ENCODE data around the gene ELOVL3.

Gene ELOVL3

GRCh38 chr10:102229810-102230263, 3.7 kb downstream of the ELOVL3 start:
- Histone ChIP-seq H4K12ac (ENCODE audit: low read depth, low read length) (no peak overlapping the region), H3K4me1 (ENCODE audit: control insufficient read depth in 1 of 2, insufficient read depth in 2 of 2, low read length in 2 of 2) (peaks cover 20 to 28% of the 10 kb centered on the region in 2 experiments), H3K79me1 (ENCODE audit: low read length) (no peaks in the 10 kb centered on the region), H3K79me2 (ENCODE audit: control insufficient read depth, insufficient read depth, low read length, poor library complexity) (no peaks in the 10 kb centered on the region), H3K9me3 (ENCODE audit: insufficient read depth, low read depth, low read length) (peaks cover 5% of the 10 kb centered on the region), H3K4me3 (ENCODE audit: low read depth, low read length) (no peak overlapping the region), H3K23ac (ENCODE audit: low read length) (no peak overlapping the region), H3K27me3 (ENCODE audit: insufficient read depth, low read length) (peaks cover 46% of the 10 kb centered on the region), H2AK5ac (ENCODE audit: low read length) (no peak overlapping the region), H3K18ac (ENCODE audit: low read length) (no peak overlapping the region), H4K91ac (ENCODE audit: low read depth, low read length) (no peak overlapping the region), H2AFZ (ENCODE audit: insufficient read depth, low read length, poor library complexity) (no peak overlapping the region), H3K14ac (ENCODE audit: low read length) (no peak overlapping the region), H2BK120ac (ENCODE audit: insufficient read depth, low read length, poor library complexity) (no peak overlapping the region), H3K4ac (ENCODE audit: low read depth, low read length) (no peak overlapping the region), H3K36me3 (ENCODE audit: control insufficient read depth in 1 of 2, insufficient read depth in 2 of 2, low read length in 2 of 2) (no peaks in the 10 kb centered on the region), H3K4me2 (ENCODE audit: low read length) (peak overlapping the region; percentile 72), H3K9ac (ENCODE audit: low read length) (no peak overlapping the region), H4K8ac (ENCODE audit: low read depth, low read length) (no peak overlapping the region), H3K27ac (ENCODE audit: low read depth, low read length) (no peak overlapping the region), H2BK12ac (ENCODE audit: low read length) (no peak overlapping the region), H2BK5ac (ENCODE audit: low read depth, low read length, poor library complexity) (no peak overlapping the region)
- DNase-seq: peak; percentile 75 to 91
- no CpG with 5 or more reads among the region's 24 CpGs for WGBS (ENCODE audit: extremely low coverage, insufficient coverage, insufficient read length)

DNA sequence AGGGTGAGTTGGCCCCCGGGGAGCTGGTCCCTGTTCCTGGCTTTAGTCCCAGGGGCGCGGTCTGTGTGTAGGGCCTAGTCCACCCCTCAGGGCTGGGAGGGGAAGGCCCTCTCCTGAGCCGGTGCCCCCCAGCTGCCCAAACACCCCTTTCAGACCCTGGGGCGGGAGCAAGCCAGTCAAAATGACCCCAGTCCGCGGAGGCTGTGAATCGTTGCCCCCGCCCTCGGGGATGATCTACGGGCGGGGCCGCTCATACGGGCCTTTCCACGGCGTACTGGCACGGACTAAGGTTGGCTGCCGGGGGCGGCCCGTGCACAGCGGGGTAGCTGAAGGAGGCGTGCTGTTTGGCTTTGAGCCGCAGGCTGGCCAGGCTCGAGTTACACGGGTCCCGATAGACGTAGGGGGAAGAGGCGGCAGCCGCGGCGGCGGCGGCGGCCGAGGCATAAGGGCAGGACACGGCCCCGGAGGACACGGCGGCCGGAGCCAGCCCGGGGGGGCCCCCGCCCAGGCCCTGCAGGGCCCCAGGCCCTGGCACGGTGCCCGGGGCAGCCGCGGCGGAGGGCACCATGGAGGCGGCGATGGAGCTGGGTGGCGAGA, 4.3 kb downstream of the ELOVL3 start:
- Histone ChIP-seq H2BK12ac (ENCODE audit: low read length) (no peak overlapping the region), H4K12ac (ENCODE audit: low read depth, low read length) (no peak overlapping the region), H3K23ac (ENCODE audit: low read length) (no peak overlapping the region), H3K14ac (ENCODE audit: low read length) (no peak overlapping the region), H3K9ac (ENCODE audit: low read length) (no peak overlapping the region), H3K4me1 (ENCODE audit: control insufficient read depth in 1 of 2, insufficient read depth in 2 of 2, low read length in 2 of 2) (peaks cover 20 to 26% of the 10 kb centered on the region in 2 experiments), H3K27ac (ENCODE audit: low read depth, low read length) (no peak overlapping the region), H3K4me2 (ENCODE audit: low read length) (peak overlapping the region; percentile 72), H3K36me3 (ENCODE audit: control insufficient read depth in 1 of 2, insufficient read depth in 2 of 2, low read length in 2 of 2) (no peaks in the 10 kb centered on the region), H3K4me3 (ENCODE audit: low read depth, low read length) (peak overlapping the region; percentile 42), H3K27me3 (ENCODE audit: insufficient read depth, low read length) (peaks cover 46% of the 10 kb centered on the region), H2AFZ (ENCODE audit: insufficient read depth, low read length, poor library complexity) (no peak overlapping the region), H2AK5ac (ENCODE audit: low read length) (no peak overlapping the region), H3K18ac (ENCODE audit: low read length) (no peak overlapping the region), H2BK120ac (ENCODE audit: insufficient read depth, low read length, poor library complexity) (no peak overlapping the region), H3K9me3 (ENCODE audit: insufficient read depth, low read depth, low read length) (peaks cover 5% of the 10 kb centered on the region), H3K4ac (ENCODE audit: low read depth, low read length) (no peak overlapping the region), H4K91ac (ENCODE audit: low read depth, low read length) (no peak overlapping the region), H3K79me2 (ENCODE audit: control insufficient read depth, insufficient read depth, low read length, poor library complexity) (no peaks in the 10 kb centered on the region), H3K79me1 (ENCODE audit: low read length) (no peaks in the 10 kb centered on the region), H4K8ac (ENCODE audit: low read depth, low read length) (no peak overlapping the region), H2BK5ac (ENCODE audit: low read depth, low read length, poor library complexity) (no peak overlapping the region)
- DNase-seq: peak; percentile 18 to 46
- WGBS (ENCODE audit: extremely low coverage, insufficient coverage, insufficient read length): no CpG with 5 or more reads among the region's 50 CpGs

DNA sequence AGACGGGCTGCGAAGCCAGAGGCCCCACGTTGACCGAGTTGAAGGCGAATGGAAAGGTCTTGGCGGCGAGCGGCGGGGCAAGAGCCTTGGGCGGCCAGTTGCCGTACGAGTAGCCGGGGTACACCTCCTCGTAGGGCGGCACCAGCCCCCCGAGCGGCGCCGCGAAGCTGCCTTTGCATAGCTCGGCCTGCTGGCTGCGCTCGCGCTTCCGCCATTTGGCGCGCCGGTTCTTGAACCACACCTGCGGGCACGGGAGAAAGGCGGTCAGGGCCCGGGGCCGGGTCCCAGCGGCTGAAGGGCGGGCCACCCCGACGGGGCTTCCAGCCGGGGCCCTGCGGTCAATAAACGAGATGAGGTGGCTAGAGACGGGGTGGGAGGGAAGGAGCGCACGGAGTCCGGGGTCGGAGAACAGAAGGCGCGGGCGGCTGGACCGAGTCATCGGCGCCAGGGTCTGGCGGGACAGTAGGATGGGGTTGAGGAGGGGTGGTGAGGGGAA, 4.8 kb downstream of the ELOVL3 start:
- Histone ChIP-seq H4K12ac (ENCODE audit: low read depth, low read length) (no peak overlapping the region), H2BK120ac (ENCODE audit: insufficient read depth, low read length, poor library complexity) (no peak overlapping the region), H3K36me3 (ENCODE audit: control insufficient read depth in 1 of 2, insufficient read depth in 2 of 2, low read length in 2 of 2) (no peaks in the 10 kb centered on the region), H2BK12ac (ENCODE audit: low read length) (no peak overlapping the region), H4K8ac (ENCODE audit: low read depth, low read length) (no peak overlapping the region), H3K14ac (ENCODE audit: low read length) (no peak overlapping the region), H3K4ac (ENCODE audit: low read depth, low read length) (no peak overlapping the region), H4K91ac (ENCODE audit: low read depth, low read length) (no peak overlapping the region), H3K9ac (ENCODE audit: low read length) (no peak overlapping the region), H3K27ac (ENCODE audit: low read depth, low read length) (no peak overlapping the region), H3K4me2 (ENCODE audit: low read length) (peak overlapping the region; percentile 72), H2AFZ (ENCODE audit: insufficient read depth, low read length, poor library complexity) (no peak overlapping the region), H2AK5ac (ENCODE audit: low read length) (no peak overlapping the region), H3K4me3 (ENCODE audit: low read depth, low read length) (peak overlapping the region; percentile 42), H3K4me1 (ENCODE audit: control insufficient read depth in 1 of 2, insufficient read depth in 2 of 2, low read length in 2 of 2) (peaks cover 18 to 23% of the 10 kb centered on the region in 2 experiments), H3K18ac (ENCODE audit: low read length) (no peak overlapping the region), H3K79me1 (ENCODE audit: low read length) (no peaks in the 10 kb centered on the region), H3K9me3 (ENCODE audit: insufficient read depth, low read depth, low read length) (peaks cover 5% of the 10 kb centered on the region), H2BK5ac (ENCODE audit: low read depth, low read length, poor library complexity) (no peak overlapping the region), H3K79me2 (ENCODE audit: control insufficient read depth, insufficient read depth, low read length, poor library complexity) (no peaks in the 10 kb centered on the region), H3K27me3 (ENCODE audit: insufficient read depth, low read length) (peaks cover 46% of the 10 kb centered on the region), H3K23ac (ENCODE audit: low read length) (no peak overlapping the region)
- no CpG with 5 or more reads among the region's 52 CpGs for WGBS (ENCODE audit: extremely low coverage, insufficient coverage, insufficient read length)
- DNase-seq: peak; percentile 10 to 38

DNA sequence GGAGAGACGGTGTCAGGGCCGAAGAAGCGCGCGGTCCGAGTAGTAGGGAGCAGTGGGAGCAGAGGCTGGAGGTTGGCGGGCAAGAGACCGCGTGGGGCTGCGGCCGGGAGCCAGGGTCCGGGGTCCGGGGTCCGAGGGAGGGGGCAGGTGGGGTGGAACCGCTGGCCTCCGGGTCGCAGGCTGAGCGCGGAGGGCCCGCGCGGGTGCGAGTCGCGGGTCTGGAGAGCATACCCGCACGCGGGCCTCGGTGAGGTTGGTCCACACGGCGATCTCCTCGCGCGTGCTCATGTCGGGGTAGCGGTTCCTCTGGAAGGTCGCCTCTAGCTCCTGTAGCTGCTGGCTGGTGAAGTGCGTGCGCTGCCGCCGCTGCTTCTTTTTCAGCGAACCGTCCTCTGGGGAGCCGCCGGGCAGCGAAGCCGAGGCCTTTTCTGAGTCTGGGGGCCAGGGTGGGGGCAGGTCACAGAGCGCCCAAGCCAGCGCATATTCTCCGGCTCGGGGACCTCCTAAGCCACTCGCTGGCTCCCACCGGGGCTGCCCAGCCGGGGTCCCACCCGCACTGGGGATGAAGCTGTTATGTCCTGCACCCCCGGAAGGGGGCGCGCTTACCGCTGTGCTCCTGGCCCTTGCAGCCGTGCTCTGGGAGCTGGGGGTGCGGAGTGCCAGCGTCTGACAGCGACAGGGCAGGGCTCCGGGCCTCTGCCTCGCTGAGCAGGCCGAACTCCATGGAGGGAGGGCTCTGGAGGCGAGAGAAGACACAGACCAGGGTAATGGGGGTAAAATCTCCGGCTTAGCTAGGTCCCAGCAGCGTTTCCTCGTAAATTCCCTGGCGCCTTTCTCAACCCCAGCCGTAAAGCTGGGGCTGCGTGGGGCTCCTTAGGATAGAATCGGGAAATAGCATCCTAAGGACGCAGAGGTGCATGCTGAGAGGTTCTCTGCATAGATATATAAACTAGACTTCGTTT, 5.5 kb downstream of the ELOVL3 start:
- Histone ChIP-seq H2AK5ac (ENCODE audit: low read length) (no peak overlapping the region), H3K36me3 (ENCODE audit: control insufficient read depth in 1 of 2, insufficient read depth in 2 of 2, low read length in 2 of 2) (no peaks in the 10 kb centered on the region), H3K9me3 (ENCODE audit: insufficient read depth, low read depth, low read length) (peaks cover 2% of the 10 kb centered on the region), H2BK12ac (ENCODE audit: low read length) (no peak overlapping the region), H3K79me2 (ENCODE audit: control insufficient read depth, insufficient read depth, low read length, poor library complexity) (no peaks in the 10 kb centered on the region), H2AFZ (ENCODE audit: insufficient read depth, low read length, poor library complexity) (no peak overlapping the region), H3K27ac (ENCODE audit: low read depth, low read length) (no peak overlapping the region), H4K91ac (ENCODE audit: low read depth, low read length) (no peak overlapping the region), H2BK5ac (ENCODE audit: low read depth, low read length, poor library complexity) (no peak overlapping the region), H3K27me3 (ENCODE audit: insufficient read depth, low read length) (peaks cover 41% of the 10 kb centered on the region), H3K4me3 (ENCODE audit: low read depth, low read length) (peak overlapping the region; percentile 26), H2BK120ac (ENCODE audit: insufficient read depth, low read length, poor library complexity) (no peak overlapping the region), H3K79me1 (ENCODE audit: low read length) (no peaks in the 10 kb centered on the region), H3K18ac (ENCODE audit: low read length) (no peak overlapping the region), H3K23ac (ENCODE audit: low read length) (no peak overlapping the region), H3K4me2 (ENCODE audit: low read length) (peak overlapping the region; percentile 72), H3K14ac (ENCODE audit: low read length) (no peak overlapping the region), H3K4ac (ENCODE audit: low read depth, low read length) (no peak overlapping the region), H4K12ac (ENCODE audit: low read depth, low read length) (no peak overlapping the region), H3K4me1 (ENCODE audit: control insufficient read depth in 1 of 2, insufficient read depth in 2 of 2, low read length in 2 of 2) (peaks cover 14 to 18% of the 10 kb centered on the region in 2 experiments), H3K9ac (ENCODE audit: low read length) (no peak overlapping the region), H4K8ac (ENCODE audit: low read depth, low read length) (no peak overlapping the region)
- DNase-seq: peak; percentile 38 to 71
- no CpG with 5 or more reads among the region's 76 CpGs for WGBS (ENCODE audit: extremely low coverage, insufficient coverage, insufficient read length)
